GM12878 (cell line): ENCODE data around the gene PTS. TPM values are rescaled to one million over a fixed set of nuclear protein-coding genes. Genes with fewer than 3 reads are reported as not detected.

Source experiments
- ATAC-seq: fragments of 200-7000 bp; cut with Tn5 transposase; 3 replicates; pipeline ENCODE4 v1.9.1; 2020; ENCODE audit warnings: mild to moderate bottlenecking, moderate library complexity
- BruUV-seq: library from RNA; stranded (reverse); fragments of 400-500 nt; replicated peaks from 2 replicates; lab custom pipeline; 2021; lab: Mats Ljungman, UMichigan
- CTCF ChIA-PET: fragments of 300-600 bp; sonication (Branson Sonifier 250); formaldehyde crosslinking; extraction: SDS; loops from one replicate; lab custom pipeline; 2021; ENCODE audit warnings: inconsistent platforms; lab: Yijun Ruan, JAX
- POLR2A ChIA-PET: fragments of 350-600 bp; formaldehyde crosslinking; extraction: SDS; loops from one replicate; lab custom pipeline; 2021; ENCODE audit warnings: inconsistent platforms; lab: Charles Lee
- RAD21 ChIA-PET: fragments of 300-600 bp; sonication (Branson Sonifier 250); formaldehyde crosslinking; loops from one replicate; lab custom pipeline; 2023; ENCODE audit warnings: antibody characterized with exemption; ENCODE audit not compliant: unreplicated experiment; lab: Charles Lee
- SMC1A ChIA-PET: fragments of 300-600 bp; sonication (Branson Sonifier 250); formaldehyde crosslinking; loops from one replicate; lab custom pipeline; 2023; ENCODE audit not compliant: unreplicated experiment, uncharacterized antibody; lab: Charles Lee
- DNase-seq: peaks from one replicate; pipeline ENCODE4 v3.0.0-alpha.2; 2011; ENCODE audit warnings: low read depth, low spot score
- FAIRE-seq: peaks from 3 replicates; lab custom pipeline; 2011; peaks lifted over from hg19 to GRCh38; lab: Jason Lieb, UNC
- H2AFZ ChIP-seq: 2 replicates; pipeline ENCODE4 v1.6.0; 2011; ENCODE audit warnings: low read depth, low read length, control low read depth; ENCODE audit not compliant: control insufficient read depth
- H3K27ac ChIP-seq: 2 replicates; pipeline ENCODE4 v1.5.1; 2011; ENCODE audit warnings: control low read depth; ENCODE audit not compliant: control insufficient read depth, insufficient read depth
- H3K27me3 ChIP-seq, 2 experiments: replicated peaks in 1 of 2; 2 replicates each; pipeline versions ENCODE4 v1.6.0 to v1.6.1; 2011; ENCODE audit warnings: low read length in 1 of 2; ENCODE audit not compliant: control insufficient read depth in 2 of 2, insufficient read depth in 2 of 2
- H3K36me3 ChIP-seq, 2 experiments: 2 replicates each; pipeline ENCODE4 v1.5.1; 2011; ENCODE audit warnings: low read length in 1 of 2; ENCODE audit not compliant: control insufficient read depth in 2 of 2, insufficient read depth in 2 of 2
- H3K4me1 ChIP-seq: 2 replicates; pipeline ENCODE4 v1.6.1; 2011; ENCODE audit warnings: mild to moderate bottlenecking, low read length, moderate library complexity, mixed read lengths; ENCODE audit not compliant: control insufficient read depth, insufficient read depth
- H3K4me2 ChIP-seq: 2 replicates; pipeline ENCODE4 v1.6.0; 2011; ENCODE audit warnings: control low read depth; ENCODE audit not compliant: control insufficient read depth, insufficient read depth
- H3K4me3 ChIP-seq: fragments of 200-600 bp; sonication (generic); 2 replicates; pipeline ENCODE4 v1.5.1; 2016
- H3K79me2 ChIP-seq: 2 replicates; pipeline ENCODE4 v1.6.0; 2011; ENCODE audit warnings: low read length; ENCODE audit not compliant: control insufficient read depth, insufficient read depth
- H3K9ac ChIP-seq: 2 replicates; pipeline ENCODE4 v1.8.0; 2011; ENCODE audit warnings: low read length, control low read depth, mixed read lengths; ENCODE audit not compliant: control insufficient read depth, insufficient read depth
- H3K9me3 ChIP-seq: replicated peaks from 3 replicates; pipeline ENCODE4 v1.5.1; 2011; ENCODE audit warnings: mild to moderate bottlenecking, low read length; ENCODE audit not compliant: control insufficient read depth, insufficient read depth
- H4K20me1 ChIP-seq: 2 replicates; pipeline ENCODE4 v1.6.0; 2011; ENCODE audit not compliant: control insufficient read depth, insufficient read depth
- EED ChIP-seq: sonication (generic); IDR thresholded peaks from 2 replicates; pipeline ENCODE4 v1.6.1; 2016; ENCODE audit warnings: antibody characterized with exemption, low read depth
- EZH2 ChIP-seq: IDR thresholded peaks from 2 replicates; pipeline ENCODE4 v1.6.1; 2012; ENCODE audit warnings: low read depth, mild to moderate bottlenecking, control low read depth, inconsistent platforms, low read length, borderline replicate concordance; ENCODE audit not compliant: control insufficient read depth
- POLR2AphosphoS5 ChIP-seq: IDR thresholded peaks from 2 replicates; pipeline ENCODE4 v1.6.1; 2011; ENCODE audit warnings: mild to moderate bottlenecking, low read length, inconsistent platforms
- YY1 ChIP-seq: IDR thresholded peaks from 2 replicates; pipeline ENCODE4 v1.6.1; 2011; ENCODE audit warnings: low read depth, mild to moderate bottlenecking, low read length
- ZZZ3 ChIP-seq: IDR thresholded peaks from 2 replicates; pipeline ENCODE4 v1.6.1; 2011; ENCODE audit warnings: low read depth; ENCODE audit not compliant: control insufficient read depth, insufficient read length
- WGBS: methylation state at CpG from one replicate; pipeline ENCODE4 v1.1.6; 2016; ENCODE audit warnings: low lambda C conversion rate; ENCODE audit not compliant: insufficient replicate concordance, insufficient coverage; ENCODE audit errors: missing lambda C conversion rate; 5-methylcytosine and 5-hydroxymethylcytosine counted together
- in situ Hi-C: fragments of 300-500 bp; cut with MboI; formaldehyde crosslinking; loops from 9 replicates; pipeline ENCODE4 v1.14.3; 2018; ENCODE audit warnings: mixed read lengths
- intact Hi-C: fragments of 100-400 bp; cut with micrococcal nuclease; formaldehyde crosslinking; loops from one replicate; pipeline ENCODE4 v1.14.2; 2022; ENCODE audit not compliant: unreplicated experiment
- polyA plus RNA-seq, 11 experiments: library from polyadenylated mRNA; depleted of rRNA in 4 of 11; unstranded in 6 of 11; stranded (reverse) in 5 of 11; fragments of >200 nt; fragmentation: Nextera tagmentation in 4 of 11; fragmentation: Illumina TruSeq in 1 of 11; extraction: Ambion mirVana in 4 of 11; extraction: Trizol in 1 of 11; gene quantifications; 1 replicate in 1 of 11; 2 replicates in 10 of 11; pipeline versions ENCODE4 v1.2.1 to v1.2.3, GENCODE V29; 2011 to 2016; ENCODE audit warnings: inconsistent platforms in 2 of 11, missing spikeins in 2 of 11, low read depth in 1 of 11
- total RNA-seq, 4 experiments: library from RNA; depleted of rRNA in 3 of 4; stranded (reverse); fragments of >200 nt in 3 of 4; fragmentation: Illumina TruSeq in 1 of 4; extraction: Trizol in 1 of 4; gene quantifications; 2 replicates each; pipeline versions ENCODE4 v1.2.1 to v1.2.3, GENCODE V29; 2013 to 2021
- TF ChIP-seq, protein P1 (sequence below): IDR thresholded peaks from 2 replicates; pipeline ENCODE4 v1.6.1; 2012; ENCODE audit warnings: mild to moderate bottlenecking, low read depth, low read length
- TF ChIP-seq, protein P2 (sequence below): fragments of 150-350 bp; IDR thresholded peaks from 2 replicates; pipeline ENCODE4 v1.6.1; 2016; ENCODE audit warnings: low read depth, low read length
- TF ChIP-seq, protein P3 (sequence below): fragments of 450-650 bp; IDR thresholded peaks from 2 replicates; pipeline ENCODE4 v1.6.1; 2016; ENCODE audit warnings: mild to moderate bottlenecking
- TF ChIP-seq, protein P4 (sequence below): fragments of 450-650 bp; formaldehyde crosslinking; IDR thresholded peaks from 2 replicates; pipeline ENCODE4 v1.4.0; 2022; ENCODE audit warnings: mild to moderate bottlenecking, moderate library complexity

The PTS gene
- total and polyA plus RNA-seq, 10 of the 15 experiments (the other 5 are each of a cell fraction or from before 2014, with no cell fraction given) = 11.7 to 47.6 (median 15.5) TPM

DNA sequence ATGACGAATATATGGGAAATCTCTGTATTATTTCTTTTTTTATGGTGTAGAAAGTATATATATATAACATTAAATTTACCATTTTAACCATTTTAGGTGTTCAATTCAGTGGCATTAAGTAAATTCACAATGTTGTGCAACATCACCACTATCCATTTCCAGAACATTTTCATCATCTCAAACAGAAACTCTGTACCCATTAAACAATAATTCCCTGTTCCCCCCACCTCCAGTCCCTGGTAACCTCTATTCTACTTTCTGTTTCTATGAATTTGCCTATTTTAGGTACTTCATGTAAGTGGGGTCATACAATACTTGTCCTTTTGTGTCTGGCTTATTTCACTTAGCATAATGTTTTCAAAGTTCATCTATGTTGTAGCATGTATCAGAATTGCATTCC is 15.3 kb upstream of the PTS start:
- Histone ChIP-seq H3K4me2 (no peak overlapping the region), H3K9me3 (no peaks in the 10 kb centered on the region), H3K4me1 (no peaks in the 10 kb centered on the region), H3K36me3 (no peaks in the 10 kb centered on the region), H2AFZ (no peak overlapping the region), H3K79me2 (no peaks in the 10 kb centered on the region), H4K20me1 (no peaks in the 10 kb centered on the region), H3K9ac (no peak overlapping the region), H3K27ac (no peak overlapping the region), H3K27me3 (no peaks in the 10 kb centered on the region), H3K4me3 (no peak overlapping the region)
- CTCF ChIA-PET = no interaction called here
- RAD21 ChIA-PET = no interaction called here
- DNase-seq = no peak
- intact Hi-C loops (loop anchor here (10.0 kb wide), 1 partner anchor 1324 kb away; no protein-coding TSS in a partner anchor), in situ Hi-C loops (no loop called here)
- 3% methylated on average over 1 of the region's 1 CpG for WGBS
- no TSS peak for BruUV-seq
- SMC1A ChIA-PET = no interaction called here
- POLR2A ChIA-PET = no interaction called here
- ATAC-seq = no peak
- no peak for FAIRE-seq
- TF ChIP-seq, protein P1, sequence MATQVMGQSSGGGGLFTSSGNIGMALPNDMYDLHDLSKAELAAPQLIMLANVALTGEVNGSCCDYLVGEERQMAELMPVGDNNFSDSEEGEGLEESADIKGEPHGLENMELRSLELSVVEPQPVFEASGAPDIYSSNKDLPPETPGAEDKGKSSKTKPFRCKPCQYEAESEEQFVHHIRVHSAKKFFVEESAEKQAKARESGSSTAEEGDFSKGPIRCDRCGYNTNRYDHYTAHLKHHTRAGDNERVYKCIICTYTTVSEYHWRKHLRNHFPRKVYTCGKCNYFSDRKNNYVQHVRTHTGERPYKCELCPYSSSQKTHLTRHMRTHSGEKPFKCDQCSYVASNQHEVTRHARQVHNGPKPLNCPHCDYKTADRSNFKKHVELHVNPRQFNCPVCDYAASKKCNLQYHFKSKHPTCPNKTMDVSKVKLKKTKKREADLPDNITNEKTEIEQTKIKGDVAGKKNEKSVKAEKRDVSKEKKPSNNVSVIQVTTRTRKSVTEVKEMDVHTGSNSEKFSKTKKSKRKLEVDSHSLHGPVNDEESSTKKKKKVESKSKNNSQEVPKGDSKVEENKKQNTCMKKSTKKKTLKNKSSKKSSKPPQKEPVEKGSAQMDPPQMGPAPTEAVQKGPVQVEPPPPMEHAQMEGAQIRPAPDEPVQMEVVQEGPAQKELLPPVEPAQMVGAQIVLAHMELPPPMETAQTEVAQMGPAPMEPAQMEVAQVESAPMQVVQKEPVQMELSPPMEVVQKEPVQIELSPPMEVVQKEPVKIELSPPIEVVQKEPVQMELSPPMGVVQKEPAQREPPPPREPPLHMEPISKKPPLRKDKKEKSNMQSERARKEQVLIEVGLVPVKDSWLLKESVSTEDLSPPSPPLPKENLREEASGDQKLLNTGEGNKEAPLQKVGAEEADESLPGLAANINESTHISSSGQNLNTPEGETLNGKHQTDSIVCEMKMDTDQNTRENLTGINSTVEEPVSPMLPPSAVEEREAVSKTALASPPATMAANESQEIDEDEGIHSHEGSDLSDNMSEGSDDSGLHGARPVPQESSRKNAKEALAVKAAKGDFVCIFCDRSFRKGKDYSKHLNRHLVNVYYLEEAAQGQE = no peak
- TF ChIP-seq, protein P2, sequence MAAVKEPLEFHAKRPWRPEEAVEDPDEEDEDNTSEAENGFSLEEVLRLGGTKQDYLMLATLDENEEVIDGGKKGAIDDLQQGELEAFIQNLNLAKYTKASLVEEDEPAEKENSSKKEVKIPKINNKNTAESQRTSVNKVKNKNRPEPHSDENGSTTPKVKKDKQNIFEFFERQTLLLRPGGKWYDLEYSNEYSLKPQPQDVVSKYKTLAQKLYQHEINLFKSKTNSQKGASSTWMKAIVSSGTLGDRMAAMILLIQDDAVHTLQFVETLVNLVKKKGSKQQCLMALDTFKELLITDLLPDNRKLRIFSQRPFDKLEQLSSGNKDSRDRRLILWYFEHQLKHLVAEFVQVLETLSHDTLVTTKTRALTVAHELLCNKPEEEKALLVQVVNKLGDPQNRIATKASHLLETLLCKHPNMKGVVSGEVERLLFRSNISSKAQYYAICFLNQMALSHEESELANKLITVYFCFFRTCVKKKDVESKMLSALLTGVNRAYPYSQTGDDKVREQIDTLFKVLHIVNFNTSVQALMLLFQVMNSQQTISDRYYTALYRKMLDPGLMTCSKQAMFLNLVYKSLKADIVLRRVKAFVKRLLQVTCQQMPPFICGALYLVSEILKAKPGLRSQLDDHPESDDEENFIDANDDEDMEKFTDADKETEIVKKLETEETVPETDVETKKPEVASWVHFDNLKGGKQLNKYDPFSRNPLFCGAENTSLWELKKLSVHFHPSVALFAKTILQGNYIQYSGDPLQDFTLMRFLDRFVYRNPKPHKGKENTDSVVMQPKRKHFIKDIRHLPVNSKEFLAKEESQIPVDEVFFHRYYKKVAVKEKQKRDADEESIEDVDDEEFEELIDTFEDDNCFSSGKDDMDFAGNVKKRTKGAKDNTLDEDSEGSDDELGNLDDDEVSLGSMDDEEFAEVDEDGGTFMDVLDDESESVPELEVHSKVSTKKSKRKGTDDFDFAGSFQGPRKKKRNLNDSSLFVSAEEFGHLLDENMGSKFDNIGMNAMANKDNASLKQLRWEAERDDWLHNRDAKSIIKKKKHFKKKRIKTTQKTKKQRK = no peak
- TF ChIP-seq EED = no peak
- TF ChIP-seq, protein P3, sequence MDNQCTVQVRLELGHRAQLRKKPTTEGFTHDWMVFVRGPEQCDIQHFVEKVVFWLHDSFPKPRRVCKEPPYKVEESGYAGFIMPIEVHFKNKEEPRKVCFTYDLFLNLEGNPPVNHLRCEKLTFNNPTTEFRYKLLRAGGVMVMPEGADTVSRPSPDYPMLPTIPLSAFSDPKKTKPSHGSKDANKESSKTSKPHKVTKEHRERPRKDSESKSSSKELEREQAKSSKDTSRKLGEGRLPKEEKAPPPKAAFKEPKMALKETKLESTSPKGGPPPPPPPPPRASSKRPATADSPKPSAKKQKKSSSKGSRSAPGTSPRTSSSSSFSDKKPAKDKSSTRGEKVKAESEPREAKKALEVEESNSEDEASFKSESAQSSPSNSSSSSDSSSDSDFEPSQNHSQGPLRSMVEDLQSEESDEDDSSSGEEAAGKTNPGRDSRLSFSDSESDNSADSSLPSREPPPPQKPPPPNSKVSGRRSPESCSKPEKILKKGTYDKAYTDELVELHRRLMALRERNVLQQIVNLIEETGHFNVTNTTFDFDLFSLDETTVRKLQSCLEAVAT = no peak
- no peak for TF ChIP-seq ZZZ3
- TF ChIP-seq, protein P4, sequence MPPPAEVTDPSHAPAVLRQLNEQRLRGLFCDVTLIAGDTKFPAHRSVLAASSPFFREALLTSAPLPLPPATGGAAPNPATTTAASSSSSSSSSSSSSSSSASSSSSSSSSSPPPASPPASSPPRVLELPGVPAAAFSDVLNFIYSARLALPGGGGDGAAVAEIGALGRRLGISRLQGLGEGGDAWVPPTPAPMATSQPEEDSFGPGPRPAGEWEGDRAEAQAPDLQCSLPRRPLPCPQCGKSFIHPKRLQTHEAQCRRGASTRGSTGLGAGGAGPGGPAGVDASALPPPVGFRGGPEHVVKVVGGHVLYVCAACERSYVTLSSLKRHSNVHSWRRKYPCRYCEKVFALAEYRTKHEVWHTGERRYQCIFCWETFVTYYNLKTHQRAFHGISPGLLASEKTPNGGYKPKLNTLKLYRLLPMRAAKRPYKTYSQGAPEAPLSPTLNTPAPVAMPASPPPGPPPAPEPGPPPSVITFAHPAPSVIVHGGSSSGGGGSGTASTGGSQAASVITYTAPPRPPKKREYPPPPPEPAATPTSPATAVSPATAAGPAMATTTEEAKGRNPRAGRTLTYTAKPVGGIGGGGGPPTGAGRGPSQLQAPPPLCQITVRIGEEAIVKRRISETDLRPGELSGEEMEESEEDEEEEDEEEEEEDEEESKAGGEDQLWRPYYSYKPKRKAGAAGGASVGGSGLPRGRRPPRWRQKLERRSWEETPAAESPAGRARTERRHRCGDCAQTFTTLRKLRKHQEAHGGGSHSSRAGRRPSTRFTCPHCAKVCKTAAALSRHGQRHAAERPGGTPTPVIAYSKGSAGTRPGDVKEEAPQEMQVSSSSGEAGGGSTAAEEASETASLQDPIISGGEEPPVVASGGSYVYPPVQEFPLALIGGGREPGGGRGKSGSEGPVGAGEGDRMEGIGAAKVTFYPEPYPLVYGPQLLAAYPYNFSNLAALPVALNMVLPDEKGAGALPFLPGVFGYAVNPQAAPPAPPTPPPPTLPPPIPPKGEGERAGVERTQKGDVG (CRISPR knock-in tag) = no peak
- no peak for TF ChIP-seq YY1
- TF ChIP-seq EZH2 = no peak
- no peak for TF ChIP-seq POLR2AphosphoS5
